ENCODE results near the gene PSG11.
"Not testable (repeated sequence)": the region's sequence is repeated elsewhere in the genome, so short reads cannot be mapped to it uniquely, and the experiment has no call there.

The PSG11 gene

DNA sequence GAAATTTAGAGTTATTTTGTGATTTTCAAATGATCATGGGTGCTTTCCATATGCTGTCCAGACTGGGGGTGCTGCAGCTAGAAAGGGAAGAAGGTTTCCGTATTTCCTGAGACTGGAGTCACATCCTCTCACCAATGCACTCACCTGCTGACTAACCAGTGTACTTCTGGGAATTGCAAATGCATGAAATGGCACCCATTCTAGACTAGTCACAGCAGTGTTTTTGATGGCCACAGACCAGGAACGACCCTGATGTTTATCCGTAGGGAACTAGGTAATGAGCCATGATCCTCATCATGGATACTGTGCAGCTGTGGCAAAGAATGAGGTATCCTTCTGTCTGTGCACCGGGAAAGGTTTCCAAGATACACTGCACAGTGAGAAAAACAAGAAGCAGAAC, 37.1 kb downstream of the PSG11 start:
- not testable (repeated sequence) for DNase-seq (ENCODE audit: low read depth)

DNA sequence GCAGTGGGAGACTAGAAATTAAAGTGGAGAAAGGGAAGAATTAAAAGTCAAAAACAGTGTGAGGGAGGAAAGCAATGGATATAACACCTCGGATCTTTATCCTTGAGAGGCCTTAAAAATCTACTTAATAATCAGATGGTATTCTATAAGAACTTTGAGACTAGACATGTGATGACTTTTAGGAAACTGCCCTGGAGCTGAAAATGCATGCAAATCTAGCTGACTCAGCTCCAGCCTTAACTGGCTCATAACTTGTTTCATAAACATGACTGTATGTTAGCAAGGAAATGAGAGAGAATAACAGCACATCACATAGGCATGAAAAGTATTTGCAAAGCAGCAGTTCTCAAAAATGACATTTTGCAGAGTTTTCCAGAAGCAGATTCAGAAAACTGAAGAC, 38.1 kb downstream of the PSG11 start:
- not testable (repeated sequence) for DNase-seq (ENCODE audit: low read depth)

DNA sequence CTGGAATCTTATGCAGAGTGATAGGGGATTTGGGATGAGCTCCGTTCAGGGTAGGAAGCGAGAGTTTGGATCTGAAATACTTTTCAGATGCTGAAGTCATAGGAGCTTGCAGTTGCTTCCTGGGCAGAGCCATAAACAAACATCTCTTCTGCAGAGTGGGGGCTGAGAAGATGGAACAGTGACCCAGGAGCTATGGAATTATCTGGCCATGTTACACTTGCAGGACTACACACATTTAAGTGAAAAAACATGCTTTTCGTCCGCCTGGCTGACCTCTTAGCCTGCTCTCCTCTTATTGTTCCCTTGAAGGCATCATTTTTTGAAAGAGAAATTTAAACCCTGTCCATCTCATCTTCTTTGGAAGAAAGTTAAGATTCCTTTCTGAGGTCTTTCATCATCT, 40.7 kb downstream of the PSG11 start:
- DNase-seq (ENCODE audit: low read depth) = no peak

DNA sequence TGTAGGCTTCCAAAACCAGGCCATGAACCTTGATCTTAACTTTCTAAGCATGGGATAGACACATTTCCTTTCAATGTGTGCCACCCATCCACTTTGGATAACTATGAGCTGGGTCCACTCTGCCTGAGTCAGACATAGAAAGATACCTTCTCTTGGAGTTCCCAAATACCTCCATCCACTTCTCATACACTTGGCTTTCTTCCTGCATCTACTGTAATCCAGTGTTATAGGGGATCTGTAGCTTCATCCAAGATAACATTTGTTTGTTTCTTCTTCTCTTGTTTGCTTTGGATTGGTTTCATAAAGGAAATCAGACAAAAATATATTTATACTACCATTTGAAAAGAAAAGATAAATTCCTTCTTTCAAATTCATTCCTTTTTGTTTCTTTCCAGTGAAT, 44.2 kb downstream of the PSG11 start:
- DNase-seq (ENCODE audit: low read depth) = not testable (repeated sequence)

DNA sequence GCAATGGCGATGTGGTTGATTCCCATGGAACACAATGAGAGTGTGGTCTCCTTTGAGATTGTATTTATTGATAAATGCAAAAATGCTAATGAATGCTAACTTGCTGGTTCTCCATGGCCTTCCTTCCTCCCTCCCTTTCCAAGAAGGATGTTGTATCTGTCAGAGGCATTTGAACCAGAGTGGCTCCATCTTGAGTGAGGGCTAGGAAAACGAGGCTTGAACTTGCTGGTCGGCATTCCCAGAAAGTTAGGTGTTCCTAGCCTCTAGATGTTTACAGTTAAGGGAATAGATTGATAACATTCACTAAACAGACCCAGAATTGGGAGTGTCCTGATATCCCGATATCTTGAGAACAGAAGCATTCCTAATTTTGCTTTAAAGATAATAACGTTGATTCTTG, 54.8 kb downstream of the PSG11 start:
- not testable (repeated sequence) for DNase-seq (ENCODE audit: low read depth)

DNA sequence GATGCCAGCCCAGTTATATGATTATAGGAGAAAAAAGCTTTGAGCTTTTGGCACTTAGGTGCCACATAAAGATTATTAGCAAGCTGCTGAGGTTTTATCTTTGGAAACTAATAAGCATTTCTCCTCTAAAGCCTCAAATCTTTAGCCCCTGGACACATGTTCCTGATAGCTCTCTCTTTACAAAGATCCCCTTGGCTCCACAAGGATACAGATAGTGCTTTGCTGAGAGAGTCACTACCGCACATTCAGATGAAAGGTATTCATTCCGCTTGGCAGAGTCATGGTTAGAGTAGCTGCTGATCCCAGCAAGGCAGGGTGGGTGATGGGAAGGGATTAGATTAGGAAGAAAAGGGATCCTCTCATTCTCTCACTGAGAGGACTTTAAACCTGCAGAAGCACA, 61.1 kb downstream of the PSG11 start:
- no peak for DNase-seq (ENCODE audit: low read depth)

DNA sequence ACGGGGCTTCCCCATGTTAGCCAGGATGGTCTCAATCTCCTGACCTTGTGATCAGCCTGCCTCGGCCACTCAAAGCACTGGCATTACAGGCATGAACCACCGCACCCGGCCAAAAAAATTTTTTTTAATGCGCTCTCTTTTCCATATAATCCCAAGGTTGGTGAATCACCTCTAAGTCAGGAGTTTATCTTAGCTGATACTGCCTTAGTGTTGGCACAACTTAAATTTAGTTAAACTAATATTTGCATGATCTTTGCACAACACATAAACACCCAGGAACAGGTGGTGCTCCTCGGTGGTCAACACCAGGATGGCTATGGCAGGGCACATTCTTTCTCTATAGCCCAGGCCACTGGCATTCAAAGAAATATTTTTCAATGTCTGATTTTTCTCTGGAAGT, 65.2 kb downstream of the PSG11 start:
- no peak for DNase-seq (ENCODE audit: low read depth)

Measured in CMK (cell line).